Ovary (tissue), 9 donors: Measurements from ENCODE around the gene APOC3. TPM values are rescaled to one million over a fixed set of nuclear protein-coding genes. Genes with fewer than 3 reads are reported as not detected.

Experiments
- DNase-seq, 5 donors: peaks; one replicate each; pipeline ENCODE4 v3.0.0-alpha.2; 2019 to 2020
- H3K27ac ChIP-seq, 2 donors: fragments of 200-600 bp; one replicate each; pipeline versions ENCODE4 v1.5.1 to v1.8.0; 2019 to 2022
- H3K27me3 ChIP-seq: fragments of 200-600 bp; one replicate; pipeline ENCODE4 v1.8.0; 2022
- H3K36me3 ChIP-seq: fragments of 200-600 bp; sonication (generic); one replicate; pipeline ENCODE4 v1.5.1; 2019
- H3K4me1 ChIP-seq: one replicate; pipeline ENCODE4 v1.8.1; 2013; ENCODE audit warnings: mild to moderate bottlenecking, moderate library complexity; ENCODE audit not compliant: insufficient read depth
- H3K4me3 ChIP-seq: fragments of 200-600 bp; sonication (generic); one replicate; pipeline ENCODE4 v1.5.1; 2017
- H3K9me3 ChIP-seq, 2 donors: fragments of 200-600 bp in 1 of 2; sonication (generic) in 1 of 2; one replicate each; pipeline versions ENCODE4 v1.5.1 to v1.8.1; 2013 to 2019; ENCODE audit warnings: mild to moderate bottlenecking in 1 of 2, moderate library complexity in 1 of 2
- CTCF ChIP-seq, 3 donors: fragments of 450-650 bp in 2 of 3; fragments of 200-600 bp in 1 of 3; IDR thresholded peaks; one replicate each; pipeline versions ENCODE4 v1.5.1 to v1.8.0; 2016 to 2022; ENCODE audit warnings: antibody characterized with exemption in 3 of 3, mild to moderate bottlenecking in 1 of 3
- EP300 ChIP-seq: sonication (generic); formaldehyde crosslinking; IDR thresholded peaks from one replicate; pipeline ENCODE4 v1.6.1; 2017; ENCODE audit warnings: antibody characterized with exemption
- POLR2A ChIP-seq: fragments of 450-650 bp; IDR thresholded peaks from one replicate; pipeline ENCODE4 v1.6.1; 2017; ENCODE audit warnings: antibody characterized with exemption, mild to moderate bottlenecking, moderate library complexity
- WGBS, 3 donors: extraction: QIAGEN DNeasy Blood & Tissue Kit in 1 of 3; methylation state at CpG; one replicate each; pipeline versions ENCODE4 v1.1.5 to v1.1.7; 2013 to 2017; 5-methylcytosine and 5-hydroxymethylcytosine counted together
- intact Hi-C, 4 donors: fragments of 100-400 bp; cut with DNase I; formaldehyde crosslinking; loops; one replicate each; pipeline versions ENCODE4 v1.11.0 to v1.15.1; 2022 to 2023
- polyA plus RNA-seq, 2 donors: library from polyadenylated mRNA; stranded (reverse); fragments of 200-250 nt in 1 of 2; fragments of 350-450 nt in 1 of 2; fragmentation: Illumina TruSeq in 1 of 2; extraction: RNeasy Lipid Tissue Mini Kit (QIAGEN cat#74804) in 1 of 2; gene quantifications; one replicate each; pipeline ENCODE4 v1.2.3, GENCODE V29; 2013 to 2014
- total RNA-seq, 7 donors: library from RNA; depleted of rRNA in 2 of 7; stranded (reverse); fragments of >200 nt in 2 of 7; fragmentation: NEBNext Ultra II Directional in 3 of 7; extraction: Animal tissue kit (Norgen Biotek cat#: 25700) in 3 of 7; gene quantifications; one replicate each; pipeline versions ENCODE4 v1.1.0 to v1.2.4, GENCODE V29; 2016 to 2023
- donor health status: DM: no; HTN: no; CAD: no; lungs with moderate emphysema.
- donor health status: DM: no; HTN: no; CAD: no.
- donor health status: Bipolar disorder and iron deficiency.
- donor health status: DM: yes; HTN: yes; CAD: no.
- donor health status: DM: no; HTN: no; CAD: no.
- donor health status: DM: yes; HTN: yes; CAD: no.

APOC3 gene
- total and polyA plus RNA-seq, 9 donors: 2.7 to 18.0 (median 4.3) TPM; not detected in 6

DNA sequence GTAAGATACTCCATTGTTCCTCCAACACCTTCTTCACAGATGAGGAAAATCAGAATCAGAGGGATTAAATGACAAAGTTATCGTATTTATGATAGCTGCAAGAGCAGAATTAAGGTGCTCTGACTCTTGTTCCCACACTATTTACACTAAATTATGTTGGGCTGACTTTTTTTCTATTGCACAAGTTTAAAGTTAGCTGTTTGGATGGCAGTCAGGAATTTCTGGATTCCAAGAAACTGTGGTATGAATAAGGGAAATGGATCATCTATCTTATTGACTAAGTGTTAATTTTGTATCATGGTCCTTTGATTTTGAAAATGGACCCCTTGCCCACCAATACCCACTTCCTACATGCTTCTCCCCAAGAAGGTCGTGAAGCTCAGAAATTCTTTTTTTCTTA, 27.6 kb downstream of the APOC3 start:
- no peaks in the 10 kb centered on the region for H3K9me3 ChIP-seq
- H3K4me3 ChIP-seq: no peak overlapping the region
- no peaks in the 10 kb centered on the region for H3K36me3 ChIP-seq
- H3K27me3 ChIP-seq: no peaks in the 10 kb centered on the region
- TF ChIP-seq POLR2A: no peak
- WGBS, 3 donors: 65 to 81% (median 73%) methylated on average over 2 of the region's 2 CpGs
- no peak overlapping the region for H3K27ac ChIP-seq
- intact Hi-C loops: loop anchor here in 1 of 4 donors (10.0 kb wide), 1 partner anchor 367 kb away; no protein-coding TSS in a partner anchor
- peaks cover 5% of the 10 kb centered on the region for H3K4me1 ChIP-seq
- no peak for DNase-seq

GRCh38 chr11:116857936-116858335, 28.2 kb downstream of the APOC3 start:
- no peak overlapping the region for H3K4me3 ChIP-seq
- no peak overlapping the region for H3K27ac ChIP-seq
- intact Hi-C loops: loop anchor here in 1 of 4 donors (10.0 kb wide), 1 partner anchor 367 kb away; no protein-coding TSS in a partner anchor
- no peaks in the 10 kb centered on the region for H3K36me3 ChIP-seq
- WGBS, 3 donors: 66 to 86% (median 70%) methylated on average over 7 of the region's 7 CpGs
- peaks cover 2% of the 10 kb centered on the region for H3K4me1 ChIP-seq
- TF ChIP-seq POLR2A (no peak), EP300 (no peak)
- no peak for DNase-seq
- no peaks in the 10 kb centered on the region for H3K27me3 ChIP-seq
- H3K9me3 ChIP-seq: no peaks in the 10 kb centered on the region

DNA sequence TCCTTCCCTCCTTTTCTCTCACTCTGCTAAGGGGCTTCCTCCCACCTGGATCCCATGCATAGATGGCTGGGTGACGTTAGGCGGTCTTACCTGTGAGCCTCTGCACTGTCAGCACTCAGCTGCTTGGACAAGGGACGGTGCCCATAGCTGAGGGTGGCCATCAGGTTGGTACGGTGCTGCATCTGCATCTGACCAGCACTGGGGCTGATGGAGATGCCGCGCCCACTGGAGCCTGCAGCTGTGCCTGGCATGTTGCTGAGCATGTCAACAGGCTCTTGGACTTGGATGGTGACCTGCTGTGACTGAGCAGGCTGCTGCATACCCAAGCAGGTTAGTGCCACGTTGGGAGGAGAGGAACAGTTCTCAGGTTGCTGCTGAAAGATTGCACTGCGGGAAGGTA, 29.5 kb downstream of the APOC3 start:
- DNase-seq: no peak
- Histone ChIP-seq H3K4me1 (no peaks in the 10 kb centered on the region), H3K27ac (no peak overlapping the region), H3K36me3 (no peaks in the 10 kb centered on the region), H3K4me3 (no peak overlapping the region), H3K9me3 (no peaks in the 10 kb centered on the region), H3K27me3 (no peaks in the 10 kb centered on the region)
- intact Hi-C loops: loop anchor here in 1 of 4 donors (10.0 kb wide), 1 partner anchor 366 kb away; no protein-coding TSS in a partner anchor
- no peak for TF ChIP-seq EP300
- TF ChIP-seq POLR2A: no peak
- no peak for TF ChIP-seq CTCF (IDR thresholded peaks at IDR 0.05)
- WGBS, 3 donors: 92 to 95% (median 94%) methylated on average over 8 of the region's 8 CpGs

- Histone ChIP-seq H3K36me3 (no peaks in the 10 kb centered on the region), H3K4me1 (no peaks in the 10 kb centered on the region), H3K4me3 (no peak overlapping the region), H3K27me3 (no peaks in the 10 kb centered on the region), H3K27ac (no peak overlapping the region), H3K9me3 (no peaks in the 10 kb centered on the region)
- TF ChIP-seq POLR2A: no peak
- DNase-seq: no peak
- WGBS, 3 donors: 87 to 91% (median 91%) methylated on average over 6 of the region's 6 CpGs
- intact Hi-C loops: no loop called here
Measured at GRCh38 chr11:116860303-116860702, 30.6 kb downstream of the APOC3 start.

DNA sequence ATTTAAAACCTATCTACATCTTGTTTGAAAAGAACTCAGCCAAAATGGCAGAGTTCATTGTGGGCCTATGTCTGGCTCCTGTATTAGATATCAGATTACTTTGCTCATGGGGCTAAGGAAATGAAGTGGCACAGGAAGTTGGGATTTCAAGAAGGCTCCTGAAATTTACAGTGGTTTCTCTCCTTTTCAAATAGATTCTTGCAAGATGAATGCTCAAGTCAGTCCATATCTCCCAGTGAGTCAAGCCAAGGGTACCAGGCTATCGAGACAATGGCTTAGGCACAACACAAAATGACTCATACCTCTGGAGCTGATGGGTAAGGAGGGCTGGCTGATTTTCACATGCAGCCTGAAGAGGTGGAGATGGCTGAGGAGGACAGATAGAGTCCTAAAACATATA, 31.8 kb downstream of the APOC3 start:
- TF ChIP-seq CTCF (IDR thresholded peaks at IDR 0.05): no peak
- no peak for TF ChIP-seq EP300
- no peak for TF ChIP-seq POLR2A
- intact Hi-C loops: no loop called here

DNA sequence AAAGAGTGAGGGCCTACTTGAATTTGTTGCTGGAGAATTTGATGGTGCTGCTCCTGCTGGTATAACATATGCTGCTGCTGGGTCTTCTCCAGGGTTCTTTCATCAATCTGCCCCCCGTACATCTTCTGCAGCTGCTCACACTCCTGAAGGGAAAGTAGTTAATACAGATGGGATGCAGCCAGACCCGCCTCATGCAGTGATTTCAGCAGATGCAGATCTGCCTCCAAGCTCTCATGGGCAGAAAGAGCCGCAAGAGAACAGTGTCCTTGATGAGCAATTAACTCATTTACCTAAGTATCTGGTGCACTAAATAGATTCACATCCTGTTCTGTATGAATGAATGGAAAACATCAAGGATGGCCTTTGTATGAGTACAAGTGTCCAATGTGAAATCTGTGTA, 32.5 kb downstream of the APOC3 start:
- Histone ChIP-seq H3K4me3 (no peak overlapping the region), H3K4me1 (no peaks in the 10 kb centered on the region), H3K9me3 (no peaks in the 10 kb centered on the region), H3K27ac (no peak overlapping the region), H3K27me3 (no peaks in the 10 kb centered on the region), H3K36me3 (no peaks in the 10 kb centered on the region)
- no peak for DNase-seq
- intact Hi-C loops: no loop called here
- 77 to 87% (median 82%) methylated on average over 3 of the region's 3 CpGs for WGBS, 3 donors
- TF ChIP-seq POLR2A: no peak
- TF ChIP-seq EP300: no peak
- no peak for TF ChIP-seq CTCF (IDR thresholded peaks at IDR 0.05)

More for the DNA sequence above, 31.8 kb downstream of the APOC3 start:
- Histone ChIP-seq H3K4me3 (no peak overlapping the region), H3K4me1 (no peaks in the 10 kb centered on the region), H3K9me3 (no peaks in the 10 kb centered on the region), H3K27me3 (no peaks in the 10 kb centered on the region), H3K36me3 (no peaks in the 10 kb centered on the region), H3K27ac (no peak overlapping the region)
- 35 to 82% (median 76%) methylated on average over 1 of the region's 1 CpG for WGBS, 3 donors
- no peak for DNase-seq
